Panc1 (cell line): Measurements from ENCODE around the gene PGBD2. TPM values are rescaled to one million over a fixed set of nuclear protein-coding genes. Genes with fewer than 3 reads are reported as not detected.
A peak's percentile ranks its signal among the peaks of the same experiment; 100 is the strongest.
"Not testable (repeated sequence)": the region's sequence is repeated elsewhere in the genome, so short reads cannot be mapped to it uniquely, and the experiment has no call there.

ENCODE experiments used
- ATAC-seq: fragments of 200-7000 bp; cut with Tn5 transposase; 2 replicates; pipeline ENCODE4 v1.9.1; 2020; ENCODE audit warnings: mild to moderate bottlenecking, moderate library complexity
- BruUV-seq: library from RNA; stranded (reverse); fragments of 400-500 nt; replicated peaks from 2 replicates; lab custom pipeline; 2021; lab: Mats Ljungman, UMichigan
- CTCF ChIA-PET: fragments of 300-600 bp; sonication (Branson Sonifier 250); formaldehyde crosslinking; loops from one replicate; lab custom pipeline; 2022; ENCODE audit warnings: antibody characterized with exemption; lab: Charles Lee
- POLR2A ChIA-PET: fragments of 300-600 bp; sonication (Branson Sonifier 250); formaldehyde crosslinking; loops from one replicate; lab custom pipeline; 2022; ENCODE audit warnings: antibody characterized with exemption; lab: Charles Lee
- DNase-seq: peaks from one replicate; pipeline ENCODE4 v3.0.0-alpha.2; 2010; ENCODE audit warnings: low read depth, low spot score
- H3K27ac ChIP-seq: 2 replicates; pipeline ENCODE4 v1.5.1; 2011; ENCODE audit warnings: mild to moderate bottlenecking, low read length, inconsistent platforms
- H3K27me3 ChIP-seq: fragments of 200-500 bp; sonication (Bioruptor generic); 2 replicates; pipeline ENCODE4 v1.6.0; 2014; ENCODE audit warnings: low read length, inconsistent platforms; ENCODE audit not compliant: control insufficient read depth, insufficient read depth
- H3K36me3 ChIP-seq: fragments of 200-500 bp; sonication (Bioruptor generic); 2 replicates; pipeline ENCODE4 v1.5.1; 2014; ENCODE audit warnings: inconsistent platforms, mild to moderate bottlenecking, low read length, moderate library complexity; ENCODE audit not compliant: control insufficient read depth, insufficient read depth
- H3K4me1 ChIP-seq: 2 replicates; pipeline ENCODE4 v1.5.1; 2011; ENCODE audit warnings: inconsistent platforms, mild to moderate bottlenecking, low read length, moderate library complexity; ENCODE audit not compliant: control insufficient read depth, insufficient read depth
- H3K4me3 ChIP-seq, 2 experiments: 2 replicates each; pipeline ENCODE4 v1.5.1; 2011 to 2012; ENCODE audit warnings: low read depth in 2 of 2, low read length in 2 of 2, mild to moderate bottlenecking in 2 of 2, inconsistent platforms in 1 of 2, moderate library complexity in 1 of 2
- H3K9me3 ChIP-seq: fragments of 200-500 bp; sonication (Bioruptor generic); 2 replicates; pipeline ENCODE4 v1.5.1; 2014; ENCODE audit warnings: low read depth, mild to moderate bottlenecking, inconsistent platforms, low read length, moderate library complexity; ENCODE audit not compliant: control insufficient read depth, insufficient read depth
- TCF7L2 ChIP-seq: IDR thresholded peaks from 2 replicates; pipeline ENCODE4 v1.6.1; 2011; ENCODE audit warnings: mild to moderate bottlenecking, low read depth, low read length, inconsistent platforms
- in situ Hi-C: cut with HindIII; loops from 2 replicates; pipeline ENCODE4 v1.10.0; 2016; ENCODE audit warnings: low sequenced_read_pairs, low pct_unique_long_range_greater_than_20kb
- intact Hi-C: fragments of 100-400 bp; cut with micrococcal nuclease; formaldehyde crosslinking; loops from one replicate; pipeline ENCODE4 v1.10.0; 2022; ENCODE audit not compliant: unreplicated experiment
- total RNA-seq: library from RNA; stranded (reverse); gene quantifications from one replicate; pipeline ENCODE4 v1.2.1, GENCODE V29; 2021; ENCODE audit not compliant: unreplicated experiment
- TF ChIP-seq, protein P1 (sequence below), 2 experiments: IDR thresholded peaks; 2 replicates each; pipeline ENCODE4 v1.6.1; 2011 to 2012; ENCODE audit warnings: low read depth in 2 of 2, control low read depth in 1 of 2, low read length in 1 of 2, mild to moderate bottlenecking in 1 of 2, moderate library complexity in 1 of 2; ENCODE audit not compliant: insufficient read depth in 1 of 2
- TF ChIP-seq, protein P2 (sequence below): fragments of 450-650 bp; IDR thresholded peaks from 2 replicates; pipeline ENCODE4 v1.5.1; 2017; ENCODE audit warnings: mild to moderate bottlenecking

The PGBD2 gene
- total RNA-seq, 1 experiment from 2014 or later, result 7.1 TPM

DNA sequence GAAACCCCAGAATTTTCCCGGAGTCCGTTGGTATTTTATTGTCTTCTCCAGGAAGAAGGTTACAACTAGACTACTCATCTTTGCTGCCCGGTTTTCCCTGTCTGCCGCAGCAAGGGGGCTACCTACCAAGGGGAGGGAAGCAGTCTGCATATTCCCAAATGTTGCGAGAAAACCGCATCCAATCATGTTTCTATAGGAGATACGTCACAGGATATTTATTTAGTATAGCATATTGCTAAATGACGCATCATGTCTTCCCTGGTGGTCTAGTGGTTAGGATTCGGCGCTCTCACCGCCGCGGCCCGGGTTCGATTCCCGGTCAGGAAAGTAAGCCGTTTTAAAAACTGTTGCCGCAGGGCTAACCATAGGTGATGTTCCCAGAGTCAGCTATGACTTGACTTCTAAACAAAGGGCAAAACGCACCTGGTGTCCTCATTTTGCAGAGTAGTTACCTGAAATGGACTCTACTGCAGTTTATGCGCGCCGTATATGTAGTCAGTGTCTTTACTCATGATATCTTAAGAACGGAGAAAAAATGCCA lies 32.0 kb upstream of the PGBD2 start:
- H3K36me3 ChIP-seq, result no peaks in the 10 kb centered on the region
- ATAC-seq (peak; percentile 82), DNase-seq (peak; percentile 96)
- peaks cover 3% of the 10 kb centered on the region; the same call in 1 of the 2 replicates for H3K27me3 ChIP-seq
- no peaks in the 10 kb centered on the region for H3K9me3 ChIP-seq
- no peak; the same call in 1 of the 2 replicates for TF ChIP-seq TCF7L2
- TF ChIP-seq, protein P1, sequence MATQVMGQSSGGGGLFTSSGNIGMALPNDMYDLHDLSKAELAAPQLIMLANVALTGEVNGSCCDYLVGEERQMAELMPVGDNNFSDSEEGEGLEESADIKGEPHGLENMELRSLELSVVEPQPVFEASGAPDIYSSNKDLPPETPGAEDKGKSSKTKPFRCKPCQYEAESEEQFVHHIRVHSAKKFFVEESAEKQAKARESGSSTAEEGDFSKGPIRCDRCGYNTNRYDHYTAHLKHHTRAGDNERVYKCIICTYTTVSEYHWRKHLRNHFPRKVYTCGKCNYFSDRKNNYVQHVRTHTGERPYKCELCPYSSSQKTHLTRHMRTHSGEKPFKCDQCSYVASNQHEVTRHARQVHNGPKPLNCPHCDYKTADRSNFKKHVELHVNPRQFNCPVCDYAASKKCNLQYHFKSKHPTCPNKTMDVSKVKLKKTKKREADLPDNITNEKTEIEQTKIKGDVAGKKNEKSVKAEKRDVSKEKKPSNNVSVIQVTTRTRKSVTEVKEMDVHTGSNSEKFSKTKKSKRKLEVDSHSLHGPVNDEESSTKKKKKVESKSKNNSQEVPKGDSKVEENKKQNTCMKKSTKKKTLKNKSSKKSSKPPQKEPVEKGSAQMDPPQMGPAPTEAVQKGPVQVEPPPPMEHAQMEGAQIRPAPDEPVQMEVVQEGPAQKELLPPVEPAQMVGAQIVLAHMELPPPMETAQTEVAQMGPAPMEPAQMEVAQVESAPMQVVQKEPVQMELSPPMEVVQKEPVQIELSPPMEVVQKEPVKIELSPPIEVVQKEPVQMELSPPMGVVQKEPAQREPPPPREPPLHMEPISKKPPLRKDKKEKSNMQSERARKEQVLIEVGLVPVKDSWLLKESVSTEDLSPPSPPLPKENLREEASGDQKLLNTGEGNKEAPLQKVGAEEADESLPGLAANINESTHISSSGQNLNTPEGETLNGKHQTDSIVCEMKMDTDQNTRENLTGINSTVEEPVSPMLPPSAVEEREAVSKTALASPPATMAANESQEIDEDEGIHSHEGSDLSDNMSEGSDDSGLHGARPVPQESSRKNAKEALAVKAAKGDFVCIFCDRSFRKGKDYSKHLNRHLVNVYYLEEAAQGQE (IDR thresholded peaks at IDR 0.05; ENCODE audit: insufficient read depth in 1 of 2, low read depth in 2 of 2, low read length in 1 of 2), result no peak; a peak in 1 of 4 replicates
- peak overlapping the region; percentile 87 for H3K27ac ChIP-seq
- in situ Hi-C loops (no loop called here), intact Hi-C loops (loop anchor here (2.0 kb wide), 1 partner anchor 33 kb away; the partner anchor contains the start of gene PGBD2)
- H3K4me3 ChIP-seq, result peak overlapping the region; percentile 88 to 98
- BruUV-seq, result no TSS peak
- ChIA-PET POLR2A (interaction anchor here (0.6 to 1.2 kb wide), 4 partner anchors 8 to 33 kb away, joined by 3 to 14 read pairs (median 4); partner anchors contain the start of gene ZNF692), CTCF (interaction anchor here (1.2 kb wide), 1 partner anchor 48 kb away, joined by 4 read pairs; the partner anchor contains the start of gene SH3BP5L)
- peaks cover 8% of the 10 kb centered on the region for H3K4me1 ChIP-seq

DNA sequence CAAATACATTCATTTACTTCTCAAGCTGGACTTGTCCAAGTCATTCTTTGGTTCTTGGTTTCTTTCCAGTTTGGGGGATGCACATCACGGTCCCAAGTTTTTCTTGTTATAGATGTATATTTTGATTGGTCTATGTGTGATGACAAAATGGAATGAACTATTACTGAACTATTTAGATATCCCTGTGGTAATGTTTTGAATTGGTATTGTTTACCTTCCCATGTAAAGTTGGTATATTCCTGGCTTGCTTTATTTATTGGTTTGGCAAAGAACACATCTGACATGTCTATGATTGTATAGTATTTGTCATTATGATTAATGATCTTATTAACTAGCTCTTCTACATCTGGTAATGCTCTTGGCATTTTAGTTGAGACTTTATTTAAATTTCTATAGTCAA lies 24.8 kb upstream of the PGBD2 start:
- no TSS peak for BruUV-seq
- H3K9me3 ChIP-seq, result no peaks in the 10 kb centered on the region
- ATAC-seq (no peak), DNase-seq (no peak)
- TF ChIP-seq, protein P2, sequence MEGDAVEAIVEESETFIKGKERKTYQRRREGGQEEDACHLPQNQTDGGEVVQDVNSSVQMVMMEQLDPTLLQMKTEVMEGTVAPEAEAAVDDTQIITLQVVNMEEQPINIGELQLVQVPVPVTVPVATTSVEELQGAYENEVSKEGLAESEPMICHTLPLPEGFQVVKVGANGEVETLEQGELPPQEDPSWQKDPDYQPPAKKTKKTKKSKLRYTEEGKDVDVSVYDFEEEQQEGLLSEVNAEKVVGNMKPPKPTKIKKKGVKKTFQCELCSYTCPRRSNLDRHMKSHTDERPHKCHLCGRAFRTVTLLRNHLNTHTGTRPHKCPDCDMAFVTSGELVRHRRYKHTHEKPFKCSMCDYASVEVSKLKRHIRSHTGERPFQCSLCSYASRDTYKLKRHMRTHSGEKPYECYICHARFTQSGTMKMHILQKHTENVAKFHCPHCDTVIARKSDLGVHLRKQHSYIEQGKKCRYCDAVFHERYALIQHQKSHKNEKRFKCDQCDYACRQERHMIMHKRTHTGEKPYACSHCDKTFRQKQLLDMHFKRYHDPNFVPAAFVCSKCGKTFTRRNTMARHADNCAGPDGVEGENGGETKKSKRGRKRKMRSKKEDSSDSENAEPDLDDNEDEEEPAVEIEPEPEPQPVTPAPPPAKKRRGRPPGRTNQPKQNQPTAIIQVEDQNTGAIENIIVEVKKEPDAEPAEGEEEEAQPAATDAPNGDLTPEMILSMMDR, result no peak
- no peak for TF ChIP-seq TCF7L2
- TF ChIP-seq, protein P1 (IDR thresholded peaks at IDR 0.05; ENCODE audit: insufficient read depth in 1 of 2, low read depth in 2 of 2, low read length in 1 of 2), result no peak
- intact Hi-C loops (no loop called here), in situ Hi-C loops (no loop called here)
- POLR2A ChIA-PET, result no interaction called here
- H3K27me3 ChIP-seq, result peaks cover 6% of the 10 kb centered on the region; the same call in 1 of the 2 replicates
- no peak overlapping the region for H3K27ac ChIP-seq
- H3K4me1 ChIP-seq, result no peaks in the 10 kb centered on the region
- no peaks in the 10 kb centered on the region for H3K36me3 ChIP-seq
- no peak overlapping the region for H3K4me3 ChIP-seq
- CTCF ChIA-PET, result no interaction called here

DNA sequence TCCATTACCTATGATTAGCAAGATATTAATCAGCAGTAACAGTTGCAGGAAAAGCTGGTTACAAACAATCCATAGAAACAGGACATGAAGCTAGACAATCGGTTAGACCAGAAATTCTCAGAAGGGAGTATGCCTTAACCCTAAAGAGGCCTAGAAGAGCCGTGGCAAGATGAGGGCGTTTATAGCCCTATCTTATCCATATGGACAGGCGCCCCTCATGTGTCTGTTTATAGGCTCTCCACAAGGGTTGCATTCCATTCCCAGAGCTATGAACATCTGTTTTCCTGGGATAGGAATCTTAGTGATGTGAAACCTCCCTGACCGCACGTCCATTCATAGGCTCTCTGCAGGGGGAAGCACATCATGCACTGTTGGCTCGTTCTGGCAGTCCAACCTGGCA lies 23.6 kb upstream of the PGBD2 start:
- ATAC-seq, H3K4me3 ChIP-seq, DNase-seq, intact Hi-C loops, BruUV-seq, H3K36me3 ChIP-seq, H3K9me3 ChIP-seq, in situ Hi-C loops, H3K27me3 ChIP-seq, CTCF ChIA-PET, H3K4me1 ChIP-seq, H3K27ac ChIP-seq: not testable (repeated sequence)
- POLR2A ChIA-PET, result interaction anchor here (0.6 kb wide), 1 partner anchor 9 kb away, joined by 6 read pairs; no protein-coding TSS in a partner anchor
